DOHH2 (cell line): ENCODE data around the gene JARID2.

ENCODE experiments used
- H3F3A ChIP-seq: fragments of 200-600 bp; sonication (generic), shearing (Covaris generic); 2 replicates; pipeline ENCODE4 v1.6.0; 2016; ENCODE audit warnings: antibody characterized with exemption, mild to moderate bottlenecking; ENCODE audit not compliant: control insufficient read depth, insufficient read depth
- H3K27ac ChIP-seq: fragments of 200-600 bp; sonication (generic); 2 replicates; pipeline ENCODE4 v1.5.1; 2014; ENCODE audit warnings: low read depth, mild to moderate bottlenecking, low read length, moderate library complexity
- H3K27me3 ChIP-seq: fragments of 200-600 bp; sonication (generic); 2 replicates; pipeline ENCODE4 v1.6.1; 2014; ENCODE audit warnings: mild to moderate bottlenecking, low read length, mixed read lengths; ENCODE audit not compliant: control insufficient read depth
- H3K36me3 ChIP-seq: fragments of 200-600 bp; sonication (generic); 2 replicates; pipeline ENCODE4 v1.6.1; 2014; ENCODE audit warnings: mild to moderate bottlenecking, low read length, moderate library complexity, mixed read lengths; ENCODE audit not compliant: control insufficient read depth
- H3K4me1 ChIP-seq: fragments of 200-600 bp; sonication (generic); 2 replicates; pipeline ENCODE4 v1.6.1; 2014; ENCODE audit warnings: mild to moderate bottlenecking, low read length, mixed read lengths; ENCODE audit not compliant: control insufficient read depth
- H3K4me2 ChIP-seq: fragments of 200-600 bp; sonication (generic); 2 replicates; pipeline ENCODE4 v1.6.0; 2014; ENCODE audit warnings: mild to moderate bottlenecking, low read length, moderate library complexity
- H3K4me3 ChIP-seq: fragments of 200-600 bp; sonication (generic); 2 replicates; pipeline ENCODE4 v1.5.1; 2014; ENCODE audit warnings: mild to moderate bottlenecking, low read length, mixed read lengths
- H3K79me2 ChIP-seq: fragments of 200-600 bp; sonication (generic); 2 replicates; pipeline ENCODE4 v1.6.1; 2014; ENCODE audit warnings: mild to moderate bottlenecking, low read length, mixed read lengths; ENCODE audit not compliant: control insufficient read depth
- H3K9me2 ChIP-seq: fragments of 200-600 bp; sonication (generic); replicated peaks from 2 replicates; pipeline ENCODE4 v1.6.1; 2014; ENCODE audit warnings: mild to moderate bottlenecking, low read length, mixed read lengths; ENCODE audit not compliant: control insufficient read depth
- H3K9me3 ChIP-seq: fragments of 200-600 bp; sonication (generic); 2 replicates; pipeline ENCODE4 v1.6.1; 2014; ENCODE audit warnings: antibody characterized with exemption, low read length, mixed read lengths; ENCODE audit not compliant: control insufficient read depth, insufficient read depth
- H4K20me1 ChIP-seq: fragments of 200-600 bp; sonication (generic); 2 replicates; pipeline ENCODE4 v1.6.0; 2014; ENCODE audit warnings: low read depth, mild to moderate bottlenecking, antibody characterized with exemption, low read length, moderate library complexity; ENCODE audit not compliant: control insufficient read depth, insufficient read depth
- EZH2phosphoT487 ChIP-seq: fragments of 200-600 bp; sonication (generic); IDR thresholded peaks from 2 replicates; pipeline ENCODE4 v1.6.1; 2017; ENCODE audit warnings: borderline replicate concordance, mild to moderate bottlenecking, antibody characterized with exemption, low read length, moderate library complexity, mixed read lengths
- TF ChIP-seq, protein P1 (sequence below): fragments of 200-600 bp; sonication (generic); IDR thresholded peaks from one replicate; pipeline ENCODE4 v1.5.1; 2014; ENCODE audit warnings: antibody characterized with exemption, mild to moderate bottlenecking, low read depth, low read length; ENCODE audit not compliant: poor library complexity, severe bottlenecking

Gene JARID2

DNA sequence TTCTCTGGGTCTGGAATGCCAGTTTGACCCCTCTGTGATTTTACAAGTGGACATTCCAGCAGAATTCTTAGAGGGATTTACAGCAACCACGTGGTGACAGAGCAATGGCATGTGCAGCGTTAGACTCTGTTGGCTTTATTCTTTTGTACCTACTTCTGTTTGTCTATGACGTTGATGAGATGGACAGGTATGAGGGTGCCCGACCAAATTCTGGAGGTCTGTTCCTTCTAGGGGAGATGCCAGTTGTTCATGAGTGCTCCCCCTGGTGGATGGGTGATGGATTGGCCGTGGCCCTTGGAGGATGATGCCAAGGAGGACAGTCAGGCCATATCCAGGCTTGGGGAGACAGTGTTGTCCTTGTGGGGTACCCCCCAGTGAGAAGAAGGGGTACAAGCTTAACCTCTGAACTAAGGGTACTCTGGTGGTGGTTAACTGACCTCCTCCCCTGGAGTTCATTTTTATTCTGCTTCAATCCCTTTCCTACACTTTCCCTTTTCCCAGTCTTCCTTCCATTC, 218.4 kb downstream of the JARID2 start:
- Histone ChIP-seq H3K36me3 (no peaks in the 10 kb centered on the region), H3K4me2 (no peak overlapping the region), H3F3A (no peaks in the 10 kb centered on the region), H3K4me3 (no peak overlapping the region), H3K27ac (no peak overlapping the region), H3K4me1 (no peaks in the 10 kb centered on the region), H4K20me1 (0 out of 2 replicates have a peak, but pooled peaks cover 3% of the 10 kb centered on the region), H3K79me2 (no peaks in the 10 kb centered on the region), H3K9me2 (no peaks in the 10 kb centered on the region), H3K27me3 (no peaks in the 10 kb centered on the region), H3K9me3 (no peaks in the 10 kb centered on the region)
- TF ChIP-seq EZH2phosphoT487 = no peak
- TF ChIP-seq, protein P1, sequence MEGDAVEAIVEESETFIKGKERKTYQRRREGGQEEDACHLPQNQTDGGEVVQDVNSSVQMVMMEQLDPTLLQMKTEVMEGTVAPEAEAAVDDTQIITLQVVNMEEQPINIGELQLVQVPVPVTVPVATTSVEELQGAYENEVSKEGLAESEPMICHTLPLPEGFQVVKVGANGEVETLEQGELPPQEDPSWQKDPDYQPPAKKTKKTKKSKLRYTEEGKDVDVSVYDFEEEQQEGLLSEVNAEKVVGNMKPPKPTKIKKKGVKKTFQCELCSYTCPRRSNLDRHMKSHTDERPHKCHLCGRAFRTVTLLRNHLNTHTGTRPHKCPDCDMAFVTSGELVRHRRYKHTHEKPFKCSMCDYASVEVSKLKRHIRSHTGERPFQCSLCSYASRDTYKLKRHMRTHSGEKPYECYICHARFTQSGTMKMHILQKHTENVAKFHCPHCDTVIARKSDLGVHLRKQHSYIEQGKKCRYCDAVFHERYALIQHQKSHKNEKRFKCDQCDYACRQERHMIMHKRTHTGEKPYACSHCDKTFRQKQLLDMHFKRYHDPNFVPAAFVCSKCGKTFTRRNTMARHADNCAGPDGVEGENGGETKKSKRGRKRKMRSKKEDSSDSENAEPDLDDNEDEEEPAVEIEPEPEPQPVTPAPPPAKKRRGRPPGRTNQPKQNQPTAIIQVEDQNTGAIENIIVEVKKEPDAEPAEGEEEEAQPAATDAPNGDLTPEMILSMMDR = peak; percentile 91

DNA sequence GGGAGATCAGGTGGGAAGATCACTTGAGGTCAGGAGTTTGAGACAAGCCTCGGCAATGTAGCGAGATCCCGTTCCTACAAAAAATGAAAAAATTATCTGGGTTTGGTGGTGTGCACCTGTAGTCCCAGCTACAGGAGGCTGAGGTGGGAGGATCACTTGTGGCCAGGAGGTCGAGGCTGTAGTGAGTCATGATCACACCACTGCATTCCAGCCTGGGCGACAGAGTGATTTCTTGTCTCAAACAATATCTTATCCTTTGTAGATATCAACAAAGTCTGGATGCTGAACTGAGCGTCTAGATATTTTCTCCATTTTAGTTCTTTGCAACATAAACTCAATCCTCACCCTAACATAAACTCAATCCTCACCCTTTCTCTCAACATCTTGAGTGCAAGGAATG, 219.3 kb downstream of the JARID2 start:
- H3K4me1 ChIP-seq = no peaks in the 10 kb centered on the region
- no peak overlapping the region for H3K27ac ChIP-seq
- no peaks in the 10 kb centered on the region for H3K36me3 ChIP-seq
- no peaks in the 10 kb centered on the region for H3K9me3 ChIP-seq
- no peak overlapping the region for H3K4me2 ChIP-seq
- H3K79me2 ChIP-seq = no peaks in the 10 kb centered on the region
- TF ChIP-seq EZH2phosphoT487 = no peak
- TF ChIP-seq, protein P1 = no peak
- H3F3A ChIP-seq = no peaks in the 10 kb centered on the region
- no peak overlapping the region for H3K4me3 ChIP-seq
- H4K20me1 ChIP-seq = 0 out of 2 replicates have a peak, but pooled peaks cover 3% of the 10 kb centered on the region
- no peaks in the 10 kb centered on the region for H3K27me3 ChIP-seq
- no peaks in the 10 kb centered on the region for H3K9me2 ChIP-seq

DNA sequence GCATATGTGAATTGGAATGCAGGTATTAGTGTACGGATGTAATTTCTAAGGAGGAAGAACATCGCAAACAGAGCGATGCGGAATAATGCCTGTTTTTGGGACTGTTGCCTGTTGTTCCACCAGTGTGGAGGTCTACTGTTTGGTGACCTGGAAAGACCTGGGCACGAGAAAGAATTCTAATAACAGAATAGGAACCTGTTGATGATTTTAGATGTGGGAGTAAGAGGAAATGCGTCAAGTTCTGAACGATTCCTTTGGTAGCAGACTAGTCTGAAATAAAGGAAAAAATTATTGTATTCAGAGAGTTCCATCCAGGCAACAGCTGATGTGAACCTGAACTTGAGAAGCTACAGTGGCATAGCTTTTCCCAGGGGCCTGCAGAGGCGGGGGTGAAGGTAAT, 224.9 kb downstream of the JARID2 start:
- no peak overlapping the region for H3K4me2 ChIP-seq
- no peak for TF ChIP-seq EZH2phosphoT487
- TF ChIP-seq, protein P1 = no peak
- H4K20me1 ChIP-seq = no peaks in the 10 kb centered on the region
- no peaks in the 10 kb centered on the region for H3K36me3 ChIP-seq
- H3K79me2 ChIP-seq = no peaks in the 10 kb centered on the region
- no peak overlapping the region for H3K27ac ChIP-seq
- no peaks in the 10 kb centered on the region for H3K27me3 ChIP-seq
- H3F3A ChIP-seq = no peaks in the 10 kb centered on the region
- no peaks in the 10 kb centered on the region for H3K9me3 ChIP-seq
- H3K4me3 ChIP-seq = no peak overlapping the region
- H3K4me1 ChIP-seq = no peaks in the 10 kb centered on the region
- no peaks in the 10 kb centered on the region for H3K9me2 ChIP-seq
